GM21381 (cell line): ENCODE results near the gene SSNA1.

Source experiments
- ATAC-seq: cut with Tn5 transposase; IDR thresholded peaks from one replicate; pipeline ENCODE4 v1.9.1; 2021; ENCODE audit warnings: mild to moderate bottlenecking, moderate library complexity; ENCODE audit not compliant: unreplicated experiment

Gene SSNA1

GRCh38 chr9:137150617-137151457, 37.6 kb upstream of the SSNA1 start:
- peak; percentile 48 for ATAC-seq

GRCh38 chr9:137152844-137153405, 35.6 kb upstream of the SSNA1 start:
- ATAC-seq: no peak

GRCh38 chr9:137156567-137157375, 31.7 kb upstream of the SSNA1 start:
- ATAC-seq: no peak

DNA sequence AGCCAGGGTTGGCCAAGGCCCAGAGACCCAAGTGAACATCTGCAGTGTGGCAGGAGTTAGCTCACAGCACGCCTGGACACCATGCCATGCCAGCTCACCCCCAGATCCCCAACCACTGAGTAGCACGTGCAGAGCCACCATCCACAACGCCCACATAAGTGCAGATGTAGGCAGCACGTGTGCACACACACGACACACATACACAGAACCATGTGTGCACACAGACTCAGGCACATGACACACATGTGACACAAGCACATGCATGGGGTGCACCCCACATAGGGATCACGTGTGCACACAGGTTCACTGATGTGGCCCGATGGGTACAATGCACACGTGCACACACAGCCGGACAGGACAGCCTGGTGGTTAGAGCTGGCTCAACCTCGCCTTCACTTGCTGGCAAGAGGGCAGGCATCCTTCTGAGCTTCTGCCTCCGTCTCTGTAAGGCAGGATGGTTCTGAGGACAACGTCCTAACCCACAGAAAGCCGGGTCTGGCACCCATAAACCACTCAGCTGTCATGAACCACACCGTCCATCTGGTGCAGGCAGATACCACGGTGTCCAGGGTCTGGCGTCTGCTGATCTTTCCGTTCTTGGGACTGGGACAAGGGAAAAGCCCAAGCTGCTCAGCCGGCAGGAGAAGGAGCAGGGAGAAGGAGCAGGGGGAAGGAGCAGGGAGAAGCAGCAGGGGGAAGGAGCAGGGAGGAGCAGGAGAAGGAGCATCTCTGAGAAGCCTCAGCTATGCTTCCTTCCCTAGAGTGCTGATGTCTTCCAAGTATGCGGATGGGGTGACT, 30.7 kb upstream of the SSNA1 start:
- ATAC-seq: no peak

DNA sequence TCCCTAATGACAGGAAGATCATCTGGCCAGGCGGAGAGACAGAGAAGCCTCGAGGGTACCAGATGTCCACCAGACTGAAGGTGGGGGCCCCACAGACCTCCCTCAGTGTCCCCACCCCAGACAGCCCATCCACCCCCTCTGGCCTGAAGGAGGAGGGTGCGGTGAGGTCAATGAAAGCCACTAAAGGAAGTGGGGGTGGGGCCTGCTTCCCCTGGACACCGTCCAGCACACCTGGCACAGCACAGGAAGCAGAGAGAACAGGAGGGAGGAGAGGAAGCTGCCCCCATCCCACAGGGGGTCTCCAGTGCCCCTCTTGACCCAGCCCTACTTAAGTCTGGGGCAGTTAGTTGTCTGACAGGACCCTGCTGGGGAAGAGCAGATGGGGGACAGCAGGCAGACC, 29.9 kb upstream of the SSNA1 start:
- no peak for ATAC-seq

DNA sequence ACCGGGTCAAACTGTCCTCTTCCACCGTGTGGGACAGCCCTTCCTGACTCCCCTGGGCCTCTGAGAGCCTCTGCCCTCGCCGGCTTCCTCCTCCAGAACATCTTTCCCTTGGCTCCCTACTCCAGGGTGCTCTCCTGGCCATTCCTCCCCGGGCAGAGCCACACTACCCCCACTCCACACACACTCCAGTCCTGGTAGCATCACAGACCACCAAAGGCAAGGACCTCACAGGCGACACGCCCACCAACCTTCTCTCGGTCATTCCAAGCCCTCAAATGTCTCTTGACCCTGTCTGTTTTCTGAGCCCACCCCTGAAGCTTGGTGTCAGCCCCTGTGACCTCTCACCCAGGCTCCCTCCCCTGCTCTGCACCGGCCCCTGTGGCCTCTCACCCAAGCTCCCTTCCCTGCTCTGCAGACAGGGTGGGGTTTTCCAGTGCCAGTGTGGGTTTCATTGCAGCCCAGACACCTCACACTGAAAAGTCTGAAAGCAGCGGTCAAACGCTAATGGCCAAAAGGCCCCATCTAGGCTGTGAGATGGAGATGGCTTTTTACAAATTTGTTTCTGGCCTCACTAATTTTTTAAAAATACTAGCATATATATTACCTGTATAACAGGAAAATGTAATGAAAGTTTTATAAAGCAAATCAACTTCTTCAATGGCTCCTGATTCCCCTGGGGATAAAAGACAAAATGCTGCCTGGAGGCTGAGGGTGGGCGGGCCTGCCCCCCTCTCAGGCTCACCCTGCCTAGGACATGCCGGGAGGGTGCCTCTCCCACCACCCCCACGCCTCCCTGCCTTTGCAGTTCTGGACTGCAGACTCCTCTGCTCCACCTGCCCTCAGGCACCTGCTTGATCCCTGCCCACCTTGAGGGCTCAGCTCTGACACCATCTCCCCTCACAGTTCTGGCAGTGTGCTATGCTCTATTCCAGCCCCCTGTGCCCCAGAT, 29.1 kb upstream of the SSNA1 start:
- no peak for ATAC-seq

- no peak for ATAC-seq
These were observed 28.4 kb upstream of the SSNA1 start for GRCh38 chr9:137160054-137160425.

DNA sequence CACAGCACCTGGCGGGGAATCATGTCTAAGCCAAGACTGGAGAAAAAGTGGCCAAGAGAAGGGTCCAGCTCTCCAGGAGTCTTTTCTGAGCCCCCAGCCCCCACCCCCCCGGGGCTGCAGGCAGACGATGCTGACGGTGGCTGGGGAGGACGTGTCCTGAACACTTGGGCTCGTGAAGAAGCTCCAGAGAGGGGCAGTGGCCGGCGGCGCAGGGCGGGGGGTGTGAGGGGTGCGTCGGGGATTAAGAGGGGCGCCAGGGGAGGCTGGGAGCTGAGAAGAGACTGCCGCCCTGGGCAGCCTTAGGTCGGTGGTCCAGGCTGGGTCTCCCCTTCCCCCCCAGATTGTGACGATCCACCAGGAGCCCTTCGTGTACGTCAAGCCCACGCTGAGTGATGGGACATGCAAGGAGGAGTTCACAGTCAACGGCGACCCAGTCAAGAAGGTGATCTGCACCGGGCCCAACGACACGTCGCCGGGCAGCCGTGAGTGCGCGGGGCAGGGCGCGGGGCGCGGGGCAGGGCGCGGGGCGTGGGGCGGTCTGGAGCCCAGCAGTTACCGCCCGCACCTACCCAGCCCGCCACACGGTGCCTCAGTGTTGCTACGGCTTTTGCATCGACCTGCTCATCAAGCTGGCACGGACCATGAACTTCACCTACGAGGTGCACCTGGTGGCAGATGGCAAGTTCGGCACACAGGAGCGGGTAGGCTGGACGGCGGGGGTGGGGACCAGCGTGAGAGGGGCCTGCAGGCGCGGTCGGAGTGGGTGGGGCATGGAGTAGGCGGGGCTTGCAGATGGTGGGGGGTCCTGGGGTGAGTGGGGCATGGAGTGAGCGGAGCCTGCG, 27.5 kb upstream of the SSNA1 start:
- no peak for ATAC-seq

DNA sequence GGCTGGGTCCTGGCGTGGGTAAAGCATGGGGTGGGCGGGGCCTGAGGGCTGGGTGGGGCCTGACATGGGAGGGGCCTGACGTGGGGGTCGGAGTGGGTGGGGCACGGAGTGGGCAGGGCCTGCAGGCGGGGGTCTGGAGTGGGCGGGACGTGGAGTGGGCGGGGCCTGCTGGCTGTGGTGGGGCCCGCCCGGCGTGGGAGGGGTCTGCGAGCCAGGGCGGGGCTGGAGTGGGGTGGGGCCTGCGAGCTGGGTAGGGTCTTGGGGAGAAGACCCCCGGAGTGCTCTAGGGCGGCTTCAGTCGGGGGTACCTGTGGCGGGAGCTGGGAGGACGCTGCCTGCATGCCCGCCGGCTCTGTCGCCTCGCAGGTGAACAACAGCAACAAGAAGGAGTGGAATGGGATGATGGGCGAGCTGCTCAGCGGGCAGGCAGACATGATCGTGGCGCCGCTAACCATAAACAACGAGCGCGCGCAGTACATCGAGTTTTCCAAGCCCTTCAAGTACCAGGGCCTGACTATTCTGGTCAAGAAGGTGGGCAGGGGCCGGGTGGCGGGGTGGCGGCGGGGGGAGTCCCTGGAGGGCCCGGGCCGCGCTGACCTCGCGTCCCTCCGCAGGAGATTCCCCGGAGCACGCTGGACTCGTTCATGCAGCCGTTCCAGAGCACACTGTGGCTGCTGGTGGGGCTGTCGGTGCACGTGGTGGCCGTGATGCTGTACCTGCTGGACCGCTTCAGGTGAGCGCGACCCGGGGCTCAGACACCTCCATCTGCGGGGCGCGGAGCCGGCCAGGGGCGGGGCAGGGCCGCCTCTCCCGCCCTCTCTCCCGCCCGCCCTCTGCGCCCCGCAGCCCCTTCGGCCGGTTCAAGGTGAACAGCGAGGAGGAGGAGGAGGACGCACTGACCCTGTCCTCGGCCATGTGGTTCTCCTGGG, 26.7 kb upstream of the SSNA1 start:
- no peak for ATAC-seq

DNA sequence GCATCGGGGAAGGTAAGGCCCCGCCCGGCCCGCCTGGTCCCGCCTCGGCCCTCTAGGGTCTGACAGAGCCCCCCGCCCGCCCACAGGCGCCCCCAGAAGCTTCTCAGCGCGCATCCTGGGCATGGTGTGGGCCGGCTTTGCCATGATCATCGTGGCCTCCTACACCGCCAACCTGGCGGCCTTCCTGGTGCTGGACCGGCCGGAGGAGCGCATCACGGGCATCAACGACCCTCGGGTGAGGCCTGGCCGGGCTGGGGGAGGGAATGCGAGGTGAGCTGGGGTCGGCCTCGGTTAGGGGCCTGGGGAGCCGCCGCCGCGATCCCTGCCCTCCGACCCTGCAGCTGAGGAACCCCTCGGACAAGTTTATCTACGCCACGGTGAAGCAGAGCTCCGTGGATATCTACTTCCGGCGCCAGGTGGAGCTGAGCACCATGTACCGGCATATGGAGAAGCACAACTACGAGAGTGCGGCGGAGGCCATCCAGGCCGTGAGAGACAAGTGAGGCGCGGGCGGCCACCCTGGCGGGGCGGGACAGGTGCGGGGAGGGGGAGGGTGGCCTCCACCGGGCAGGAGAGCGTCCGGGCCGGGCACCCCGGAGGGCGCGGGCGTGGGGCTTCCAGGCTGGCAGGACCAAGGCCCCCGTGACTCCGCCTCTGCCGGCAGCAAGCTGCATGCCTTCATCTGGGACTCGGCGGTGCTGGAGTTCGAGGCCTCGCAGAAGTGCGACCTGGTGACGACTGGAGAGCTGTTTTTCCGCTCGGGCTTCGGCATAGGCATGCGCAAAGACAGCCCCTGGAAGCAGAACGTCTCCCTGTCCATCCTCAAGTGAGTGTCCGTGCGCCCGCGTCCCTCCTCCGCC, 25.7 kb upstream of the SSNA1 start:
- no peak for ATAC-seq

GRCh38 chr9:137163365-137163715, 25.1 kb upstream of the SSNA1 start:
- ATAC-seq: no peak

GRCh38 chr9:137163805-137164204, 24.7 kb upstream of the SSNA1 start:
- no peak for ATAC-seq

DNA sequence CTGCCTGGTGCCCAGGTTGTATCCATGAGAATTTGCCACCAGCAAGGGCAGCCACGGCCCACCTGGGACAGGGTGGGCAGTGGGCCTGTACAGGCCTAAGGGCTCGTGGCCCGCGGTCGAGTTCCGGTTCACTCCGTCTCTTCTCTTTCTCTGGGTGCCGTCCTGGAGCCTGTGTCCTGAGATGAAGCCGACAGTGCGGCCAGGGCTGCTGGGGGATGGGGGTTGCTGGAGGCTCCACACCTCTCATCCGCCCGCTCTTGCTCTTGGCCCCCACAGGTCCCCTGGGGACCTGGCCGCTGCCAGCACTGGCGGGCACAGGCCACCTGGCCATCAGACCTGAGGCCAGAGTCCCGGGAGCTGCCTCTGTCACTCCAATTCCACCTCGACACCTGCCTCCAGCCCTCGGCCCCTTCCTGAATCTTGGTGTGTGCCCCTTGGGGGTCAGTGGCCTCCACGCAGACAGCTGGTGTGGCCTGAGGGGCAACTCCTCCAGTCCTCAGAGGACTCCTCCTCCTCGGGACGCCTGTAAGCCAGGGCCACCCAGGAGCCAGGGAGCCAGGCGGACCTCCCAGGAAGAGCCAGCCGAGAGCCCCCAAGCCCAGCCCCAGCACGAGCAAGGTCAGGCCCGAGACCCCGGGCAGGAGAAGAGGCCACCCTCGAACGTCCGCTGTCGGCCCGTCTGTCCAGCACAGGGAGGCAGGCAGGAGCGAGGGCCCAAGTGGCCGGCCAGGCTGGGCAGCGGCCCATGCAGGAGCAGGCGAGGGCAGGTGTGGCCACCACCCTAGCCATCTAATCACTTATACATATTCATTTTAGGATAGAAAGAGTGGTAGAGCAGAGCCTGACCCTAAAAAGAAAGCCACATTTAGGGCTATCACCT, 23.9 kb upstream of the SSNA1 start:
- ATAC-seq: no peak

GRCh38 chr9:137165250-137165836, 23.1 kb upstream of the SSNA1 start:
- ATAC-seq: no peak

DNA sequence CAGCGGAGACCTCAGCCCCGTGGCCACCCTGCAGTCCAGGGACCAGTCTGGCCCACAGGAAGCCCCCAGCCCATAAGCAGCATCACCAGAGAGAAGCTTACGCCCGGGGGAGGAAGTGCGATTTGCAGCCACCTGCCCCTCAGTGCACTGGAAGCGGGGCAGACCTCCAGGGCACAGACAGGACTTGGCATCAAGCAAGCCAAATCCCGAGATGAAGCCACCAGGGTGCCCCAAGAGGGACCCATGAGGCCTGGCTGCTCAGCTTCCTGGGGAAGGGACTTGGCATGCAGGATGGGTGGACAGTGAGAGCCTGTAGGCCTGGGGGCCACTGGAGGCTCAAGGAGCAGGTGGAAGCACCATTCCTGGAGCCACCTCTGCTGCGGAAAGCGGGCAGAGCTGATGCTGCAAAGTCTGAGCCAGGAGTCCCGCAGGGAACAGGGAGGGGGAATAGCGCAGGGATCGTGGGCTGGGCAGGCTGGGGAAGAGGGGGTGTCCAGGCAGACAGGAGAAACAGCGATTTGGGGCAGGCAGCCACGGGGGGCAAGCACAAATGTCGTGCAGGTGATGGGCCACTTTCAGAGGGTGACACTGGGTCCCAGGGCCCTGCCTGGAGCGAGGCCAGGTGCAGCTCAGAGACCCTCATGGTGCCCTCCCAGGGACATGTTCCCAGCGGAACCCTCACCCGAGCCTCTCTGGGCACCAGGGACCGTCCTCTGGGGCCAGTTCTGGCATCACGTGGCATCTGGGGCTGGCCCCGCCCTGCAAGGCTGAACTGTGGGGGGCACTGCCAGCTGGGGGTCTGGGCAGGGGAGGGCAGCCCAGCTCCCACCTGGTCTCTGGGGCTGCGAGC, 21.9 kb upstream of the SSNA1 start:
- no peak for ATAC-seq
